Rectal smooth muscle tissue (tissue), 1 donor: ENCODE measurements around the gene MMAA.
"Not testable (repeated sequence)": the region's sequence is repeated elsewhere in the genome, so short reads cannot be mapped to it uniquely, and the experiment has no call there.

Experiments used
- H3K27ac ChIP-seq: one replicate; pipeline ENCODE4 v1.7.0; 2013; ENCODE audit warnings: low read depth, low read length, inconsistent platforms
- H3K27me3 ChIP-seq: one replicate; pipeline ENCODE4 v1.7.0; 2013; ENCODE audit warnings: low read length; ENCODE audit not compliant: control insufficient read depth, insufficient read depth
- H3K36me3 ChIP-seq: one replicate; pipeline ENCODE4 v1.7.0; 2013; ENCODE audit warnings: low read length; ENCODE audit not compliant: control insufficient read depth, insufficient read depth
- H3K4me1 ChIP-seq: one replicate; pipeline ENCODE4 v1.7.0; 2013; ENCODE audit warnings: low read length; ENCODE audit not compliant: control insufficient read depth, insufficient read depth
- H3K4me3 ChIP-seq: one replicate; pipeline ENCODE4 v1.7.0; 2013; ENCODE audit warnings: low read length
- H3K9ac ChIP-seq: one replicate; pipeline ENCODE4 v1.7.0; 2013; ENCODE audit warnings: low read length

Gene MMAA

DNA sequence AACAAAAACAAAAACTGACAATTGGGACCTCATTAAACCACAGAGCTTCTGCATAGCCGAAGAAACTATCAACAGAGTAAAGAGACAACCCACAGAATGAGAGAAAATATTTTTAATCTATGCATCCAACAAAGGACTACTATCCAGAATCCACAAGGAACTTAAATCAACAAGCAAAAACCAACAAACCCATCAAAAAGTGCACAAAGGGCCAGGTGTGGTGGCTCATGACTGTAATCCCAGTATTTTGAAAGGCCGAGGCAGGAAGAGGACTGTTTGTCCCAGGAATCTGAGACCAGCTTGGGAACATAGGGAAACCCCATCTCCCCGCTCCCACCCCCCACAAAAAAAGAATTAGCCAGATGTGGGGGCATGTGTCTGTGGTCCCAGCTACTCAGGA lies 71.4 kb downstream of the MMAA start:
- Histone ChIP-seq H3K27me3 (no peaks in the 10 kb centered on the region), H3K4me1 (no peaks in the 10 kb centered on the region), H3K4me3 (no peak overlapping the region), H3K36me3 (no peaks in the 10 kb centered on the region), H3K9ac (no peak overlapping the region), H3K27ac (no peak overlapping the region)

DNA sequence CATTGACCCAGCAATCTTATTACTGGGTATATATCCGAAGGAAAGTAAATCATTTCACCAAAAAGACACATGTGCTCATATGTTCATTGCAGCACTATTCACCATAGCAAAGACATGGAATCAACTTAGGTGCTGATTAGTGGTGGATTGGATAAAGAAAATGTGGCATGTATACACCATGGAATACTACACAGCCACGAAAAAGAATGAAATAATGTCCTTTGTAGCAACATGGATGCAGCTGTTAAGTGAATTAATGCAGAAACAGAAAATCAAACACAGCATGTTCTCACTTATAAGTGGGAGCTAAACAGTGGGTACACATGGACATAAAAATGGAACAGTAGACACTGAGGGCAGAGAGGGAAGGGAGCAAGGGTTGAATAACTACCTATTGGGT lies 72.2 kb downstream of the MMAA start:
- not testable (repeated sequence) for H3K4me1 ChIP-seq, H3K36me3 ChIP-seq, H3K27me3 ChIP-seq, H3K27ac ChIP-seq, H3K9ac ChIP-seq, H3K4me3 ChIP-seq

GRCh38 chr4:145694929-145695328 lies 75.7 kb downstream of the MMAA start:
- H3K27me3 ChIP-seq = no peaks in the 10 kb centered on the region
- no peak overlapping the region for H3K9ac ChIP-seq

DNA sequence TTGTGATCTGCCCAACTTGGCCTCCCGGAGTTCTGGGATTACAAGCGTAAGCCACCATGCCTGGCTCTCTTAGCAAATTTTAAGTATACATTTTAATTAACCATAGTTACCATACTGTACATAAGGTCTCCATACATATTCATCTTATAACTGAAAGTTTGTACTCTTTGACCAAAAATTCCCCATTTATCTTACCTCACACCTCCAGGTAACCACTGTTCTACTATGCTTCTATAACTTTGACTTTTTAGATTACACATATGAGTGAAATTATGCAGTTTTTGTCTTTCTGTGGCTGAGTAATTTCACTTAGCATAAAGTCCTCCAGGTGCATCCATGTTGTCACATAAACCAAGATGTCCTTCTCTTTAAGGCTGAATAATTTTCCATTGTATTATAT lies 78.1 kb downstream of the MMAA start:
- H3K27ac ChIP-seq = no peak overlapping the region
- no peak overlapping the region for H3K4me3 ChIP-seq
- H3K36me3 ChIP-seq = no peaks in the 10 kb centered on the region
- no peak overlapping the region for H3K9ac ChIP-seq
- no peaks in the 10 kb centered on the region for H3K4me1 ChIP-seq
- no peaks in the 10 kb centered on the region for H3K27me3 ChIP-seq

More at GRCh38 chr4:145694929-145695328, 75.7 kb downstream of the MMAA start:
- Histone ChIP-seq H3K36me3 (no peaks in the 10 kb centered on the region), H3K4me3 (no peak overlapping the region), H3K27ac (no peak overlapping the region), H3K4me1 (no peaks in the 10 kb centered on the region)

DNA sequence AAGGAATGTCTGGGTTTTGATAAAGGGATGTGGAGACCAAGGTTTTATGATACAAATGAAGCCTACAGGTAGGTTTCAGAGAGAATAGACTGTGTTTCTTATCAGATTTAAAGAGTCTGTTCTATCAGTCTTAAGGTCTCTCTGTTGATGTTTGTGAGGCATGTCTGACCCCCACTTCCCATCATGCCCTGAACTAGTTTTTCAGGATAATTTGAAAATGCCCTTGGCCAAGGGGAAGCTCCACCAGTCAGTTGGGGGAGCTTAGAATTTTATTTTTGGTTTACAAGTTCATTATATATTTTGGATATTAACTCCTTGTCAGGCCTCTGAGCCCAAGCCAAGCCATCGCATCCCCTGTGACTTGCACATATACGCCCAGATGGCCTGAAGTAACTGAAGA lies 79.3 kb downstream of the MMAA start:
- Histone ChIP-seq H3K36me3 (no peaks in the 10 kb centered on the region), H3K4me3 (no peak overlapping the region), H3K27ac (no peak overlapping the region), H3K9ac (no peak overlapping the region), H3K4me1 (no peaks in the 10 kb centered on the region), H3K27me3 (no peaks in the 10 kb centered on the region)

DNA sequence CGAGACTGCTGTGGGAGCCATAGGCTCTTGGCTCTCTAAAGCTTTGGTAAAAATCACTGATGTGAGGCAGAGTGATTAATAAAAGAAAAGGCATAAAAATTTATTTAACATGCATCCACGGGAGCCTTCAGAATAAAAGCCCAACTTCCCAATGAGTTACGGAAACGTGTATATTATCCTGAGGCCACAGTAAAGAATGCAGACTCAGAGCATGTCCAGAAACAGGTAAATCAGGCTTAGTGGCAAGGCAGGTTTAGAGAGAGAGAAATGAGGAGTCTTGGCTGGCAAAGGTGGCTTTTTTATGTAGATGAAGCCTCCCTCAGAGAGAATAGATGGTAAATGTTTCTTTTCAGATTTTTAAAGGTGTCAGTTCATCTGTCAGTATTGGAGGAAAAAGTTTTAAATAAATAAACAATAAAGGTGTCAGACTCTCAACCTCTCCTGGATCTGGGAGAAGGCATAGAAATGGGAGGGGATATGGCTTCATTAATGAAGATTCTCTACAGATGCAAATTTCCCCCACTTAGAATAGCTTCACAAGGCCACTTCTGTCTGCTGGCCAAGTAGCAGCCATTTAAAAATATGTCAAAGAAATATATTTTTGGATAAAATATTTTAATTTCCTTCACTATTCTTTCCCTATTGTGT lies 84.8 kb downstream of the MMAA start:
- no peak overlapping the region for H3K27ac ChIP-seq

DNA sequence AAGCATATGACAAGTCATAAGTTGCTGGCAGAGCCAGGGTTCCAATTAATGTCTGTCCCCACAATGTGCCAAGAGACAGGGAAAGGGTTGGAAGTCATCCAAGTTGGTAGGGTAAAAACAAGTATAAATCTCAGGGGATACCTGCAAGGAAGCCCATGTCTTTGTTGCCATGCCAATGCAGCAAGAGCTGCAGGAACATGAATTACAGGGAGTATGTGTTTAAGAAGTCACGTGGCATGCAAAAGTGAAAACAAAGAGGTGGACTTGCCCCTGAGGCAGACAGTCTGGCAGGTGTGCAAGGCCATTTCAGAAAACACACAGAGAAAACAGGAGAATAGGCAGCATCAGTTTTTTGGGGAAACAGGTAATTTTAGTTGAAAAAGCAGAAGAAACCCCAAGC lies 90.2 kb downstream of the MMAA start:
- no peak overlapping the region for H3K9ac ChIP-seq
- no peak overlapping the region for H3K27ac ChIP-seq
- no peaks in the 10 kb centered on the region for H3K27me3 ChIP-seq
- no peaks in the 10 kb centered on the region for H3K4me1 ChIP-seq
- no peaks in the 10 kb centered on the region for H3K36me3 ChIP-seq
- no peak overlapping the region for H3K4me3 ChIP-seq

More for the DNA sequence above, 84.8 kb downstream of the MMAA start:
- no peak overlapping the region for H3K4me3 ChIP-seq
- no peaks in the 10 kb centered on the region for H3K4me1 ChIP-seq
- no peaks in the 10 kb centered on the region for H3K27me3 ChIP-seq
- no peak overlapping the region for H3K9ac ChIP-seq
- no peaks in the 10 kb centered on the region for H3K36me3 ChIP-seq
